MCF 10A (cell line): ENCODE measurements around the gene PRAMEF11. TPM values are rescaled to one million over a fixed set of nuclear protein-coding genes. Genes with fewer than 3 reads are reported as not detected.

Experiments used
- BruUV-seq: library from RNA; stranded (reverse); fragments of 400-500 nt; replicated peaks from 2 replicates; lab custom pipeline; 2021; lab: Mats Ljungman, UMichigan
- CTCF ChIA-PET: fragments of 300-600 bp; sonication (Branson Sonifier 250); formaldehyde crosslinking; extraction: SDS; loops from one replicate; lab custom pipeline; 2021; ENCODE audit warnings: antibody characterized with exemption, inconsistent platforms; lab: Yijun Ruan, JAX
- POLR2A ChIA-PET: fragments of 300-600, 350-650 bp; sonication (Branson Sonifier 250); formaldehyde crosslinking; extraction: SDS; loops from one replicate; lab custom pipeline; 2020; ENCODE audit warnings: antibody characterized with exemption, inconsistent platforms; lab: Yijun Ruan, JAX
- DNase-seq: peaks from one replicate; pipeline ENCODE4 v3.0.0-alpha.2; 2018; ENCODE audit not compliant: unreplicated experiment
- H3K27ac Mint-ChIP-seq: one replicate; pipeline ENCODE4 v1.8.0; 2022; ENCODE audit warnings: mild to moderate bottlenecking, low read depth, mixed read lengths; ENCODE audit not compliant: unreplicated experiment
- H3K27me3 Mint-ChIP-seq: one replicate; pipeline ENCODE4 v1.8.0; 2022; ENCODE audit warnings: mixed read lengths; ENCODE audit not compliant: insufficient read depth, unreplicated experiment
- H3K36me3 Mint-ChIP-seq: one replicate; pipeline ENCODE4 v1.8.0; 2022; ENCODE audit warnings: mild to moderate bottlenecking, moderate library complexity, mixed read lengths; ENCODE audit not compliant: insufficient read depth, unreplicated experiment
- H3K4me1 Mint-ChIP-seq: one replicate; pipeline ENCODE4 v1.8.0; 2022; ENCODE audit warnings: mixed read lengths; ENCODE audit not compliant: insufficient read depth, unreplicated experiment
- H3K4me3 Mint-ChIP-seq: one replicate; pipeline ENCODE4 v1.8.0; 2022; ENCODE audit warnings: mild to moderate bottlenecking, moderate library complexity, mixed read lengths; ENCODE audit not compliant: unreplicated experiment
- H3K9me3 Mint-ChIP-seq: one replicate; pipeline ENCODE4 v1.8.0; 2022; ENCODE audit warnings: mixed read lengths; ENCODE audit not compliant: unreplicated experiment
- CTCF ChIP-seq: fragments of 200-600 bp; IDR thresholded peaks from one replicate; pipeline ENCODE4 v1.8.0; 2022; ENCODE audit warnings: antibody characterized with exemption, mild to moderate bottlenecking; ENCODE audit not compliant: unreplicated experiment
- intact Hi-C: fragments of 100-400 bp; cut with micrococcal nuclease; formaldehyde crosslinking; loops from 2 replicates; pipeline ENCODE4 v1.14.1; 2022
- total RNA-seq: library from RNA; stranded (reverse); gene quantifications from 2 replicates; pipeline ENCODE4 v1.2.3, GENCODE V29; 2022

PRAMEF11 gene
- total RNA-seq, 1 experiment from 2014 or later = not detected

GRCh38 chr1:12811409-12811784 lies 19.8 kb downstream of the PRAMEF11 start:
- ChIA-PET CTCF (interaction anchor here (0.6 to 0.7 kb wide), 2 partner anchors 9 to 677 kb away, joined by 3 read pairs; no protein-coding TSS in a partner anchor), POLR2A (interaction anchor here (0.6 kb wide), 1 partner anchor 840 kb away, joined by 4 read pairs; no protein-coding TSS in a partner anchor)
- Mint-ChIP-seq H3K27me3 (no peaks in the 10 kb centered on the region), H3K4me1 (peaks cover 27% of the 10 kb centered on the region), H3K27ac (peak overlapping the region; percentile 13), H3K9me3 (no peaks in the 10 kb centered on the region), H3K36me3 (no peaks in the 10 kb centered on the region), H3K4me3 (no peak overlapping the region)
- intact Hi-C loops = no loop called here
- TF ChIP-seq CTCF = no peak
- peak; percentile 38 for DNase-seq
- no TSS peak for BruUV-seq

DNA sequence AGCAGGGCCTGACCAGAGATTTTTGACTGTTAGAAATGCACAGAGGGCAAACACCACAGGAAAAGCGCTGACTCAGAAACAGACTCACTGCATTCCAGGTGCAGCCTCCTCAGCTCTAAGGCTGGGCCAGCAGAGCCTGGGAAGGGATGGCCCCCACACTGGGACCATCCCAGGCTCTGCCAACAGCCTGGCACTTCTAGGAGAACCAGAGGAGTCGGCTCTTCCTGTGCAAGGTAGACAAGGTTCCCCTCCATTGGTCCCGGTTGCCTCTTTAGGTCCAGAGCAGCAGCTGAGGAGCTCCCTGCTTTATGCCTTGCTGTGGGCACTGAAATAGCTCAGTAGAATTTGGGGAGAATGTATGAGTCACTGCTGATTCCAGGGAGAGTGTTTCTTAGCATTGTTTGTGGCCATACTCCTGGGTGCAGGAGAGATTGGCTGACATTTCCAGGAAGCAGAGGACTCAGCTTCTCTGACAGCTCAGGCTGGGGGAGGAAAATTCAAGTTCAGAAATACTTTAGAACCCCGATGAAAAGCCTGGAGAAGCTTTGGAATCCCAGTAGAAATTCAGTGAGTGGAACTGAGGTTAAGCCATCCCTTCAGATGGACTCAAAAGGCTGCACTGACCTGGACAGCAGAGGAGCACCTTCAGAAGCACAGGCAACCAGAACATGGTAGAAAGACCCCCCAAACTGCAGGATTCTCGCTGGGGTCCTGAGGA lies 20.4 kb downstream of the PRAMEF11 start:
- no TSS peak for BruUV-seq
- H3K27ac Mint-ChIP-seq = peak overlapping the region; percentile 85
- ChIA-PET POLR2A (interaction anchor here (0.6 kb wide), 1 partner anchor 840 kb away, joined by 4 read pairs; no protein-coding TSS in a partner anchor), CTCF (interaction anchor here (0.7 to 1.2 kb wide), 2 partner anchors 12 to 678 kb away, joined by 3 to 5 read pairs; no protein-coding TSS in a partner anchor)
- no peak for TF ChIP-seq CTCF
- H3K27me3 Mint-ChIP-seq = no peaks in the 10 kb centered on the region
- no peak overlapping the region for H3K4me3 Mint-ChIP-seq
- no peaks in the 10 kb centered on the region for H3K36me3 Mint-ChIP-seq
- peaks cover 27% of the 10 kb centered on the region for H3K4me1 Mint-ChIP-seq
- DNase-seq = peak; percentile 64
- H3K9me3 Mint-ChIP-seq = no peaks in the 10 kb centered on the region
- intact Hi-C loops = no loop called here

DNA sequence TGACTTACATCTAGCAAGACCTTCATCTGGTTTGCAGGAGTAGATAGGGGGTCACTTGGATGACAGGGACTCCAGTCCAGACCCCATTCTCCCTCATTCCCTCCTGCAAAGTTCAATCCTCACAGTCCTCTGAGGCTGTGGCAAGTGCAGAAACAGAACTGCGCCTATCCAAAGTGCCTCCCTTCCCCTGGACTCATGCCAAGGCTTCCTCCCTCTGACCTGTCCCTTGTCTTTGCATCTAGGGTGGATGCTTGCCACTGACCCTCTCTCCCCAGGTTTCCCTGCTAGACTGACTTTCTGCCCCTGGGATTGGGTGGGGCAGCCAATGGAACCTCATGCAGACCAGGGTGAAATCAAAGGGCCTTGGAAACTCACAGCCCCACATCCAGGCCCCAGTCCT lies 21.3 kb downstream of the PRAMEF11 start:
- POLR2A ChIA-PET = no interaction called here
- H3K27ac Mint-ChIP-seq = peak overlapping the region; percentile 85
- DNase-seq = no peak
- H3K9me3 Mint-ChIP-seq = peaks cover 5% of the 10 kb centered on the region
- no TSS peak for BruUV-seq
- H3K36me3 Mint-ChIP-seq = no peaks in the 10 kb centered on the region
- no peaks in the 10 kb centered on the region for H3K27me3 Mint-ChIP-seq
- CTCF ChIA-PET = interaction anchor here (1.2 kb wide), 1 partner anchor 11 kb away, joined by 5 read pairs; no protein-coding TSS in a partner anchor
- no peak overlapping the region for H3K4me3 Mint-ChIP-seq
- intact Hi-C loops = no loop called here
- TF ChIP-seq CTCF = no peak
- H3K4me1 Mint-ChIP-seq = peaks cover 27% of the 10 kb centered on the region

- Mint-ChIP-seq H3K36me3 (no peaks in the 10 kb centered on the region), H3K27me3 (no peaks in the 10 kb centered on the region), H3K4me1 (peaks cover 27% of the 10 kb centered on the region), H3K9me3 (peaks cover 4% of the 10 kb centered on the region), H3K27ac (no peak overlapping the region), H3K4me3 (no peak overlapping the region)
- ChIA-PET CTCF (interaction anchor here (0.6 kb wide), 1 partner anchor 26 kb away, joined by 5 read pairs; no protein-coding TSS in a partner anchor), POLR2A (no interaction called here)
- intact Hi-C loops = no loop called here
- no peak for DNase-seq
- no TSS peak for BruUV-seq
- TF ChIP-seq CTCF = no peak
Observed at GRCh38 chr1:12799730-12800129, 31.5 kb downstream of the PRAMEF11 start.
